Adrenal gland (tissue), 5 donors: ENCODE data around the gene FAM117B.

Source experiments
- CTCF ChIP-seq, 6 experiments: fragments of 450-650 bp in 4 of 6; fragments of 200-600 bp in 2 of 6; sonication (generic) in 1 of 6; IDR thresholded peaks; 1 replicate in 5 of 6; 2 replicates in 1 of 6; pipeline versions ENCODE4 v1.5.1 to v1.8.0; 2016 to 2021; ENCODE audit warnings: antibody characterized with exemption in 6 of 6, mild to moderate bottlenecking in 2 of 6, moderate library complexity in 1 of 6
- POLR2A ChIP-seq, 2 donors: fragments of 450-650 bp; IDR thresholded peaks; one replicate each; pipeline ENCODE4 v1.6.1; 2017; ENCODE audit warnings: antibody characterized with exemption in 2 of 2, mild to moderate bottlenecking in 2 of 2, moderate library complexity in 1 of 2
- donor health status: DM: no; HTN: no; CAD: no.

- no peak for TF ChIP-seq CTCF (IDR thresholded peaks at IDR 0.05)
- no peak for TF ChIP-seq POLR2A (IDR thresholded peaks at IDR 0.05)
These were observed 47.0 kb downstream of the FAM117B start for GRCh38 chr2:202681688-202682205.
